ENCODE data around the gene NUSAP1. TPM values are rescaled to one million over a fixed set of nuclear protein-coding genes. Genes with fewer than 3 reads are reported as not detected.

NUSAP1 gene
- total RNA-seq, 4 donors from 2014 or later: 11.1 to 19.0 (median 15.9) TPM

GRCh38 chr15:41323611-41324010, 9.1 kb upstream of the NUSAP1 start:
- H3K36me3 ChIP-seq: no peaks in the 10 kb centered on the region
- no peaks in the 10 kb centered on the region for H3K9me3 ChIP-seq
- no peaks in the 10 kb centered on the region for H3K27me3 ChIP-seq
- DNase-seq (ENCODE audit: low spot score in 2 of 2): no peak
- no peak for TF ChIP-seq POLR2A (IDR thresholded peaks at IDR 0.05)
- no peak for TF ChIP-seq CTCF (IDR thresholded peaks at IDR 0.05)
- no peak for TF ChIP-seq EP300 (IDR thresholded peaks at IDR 0.05)
- no peak for TF ChIP-seq POLR2AphosphoS5 (IDR thresholded peaks at IDR 0.05)
- no peaks in the 10 kb centered on the region for H3K4me1 ChIP-seq
- WGBS: 100% methylated on average over 1 of the region's 1 CpG
- H3K27ac ChIP-seq: no peak overlapping the region
- no peak overlapping the region for H3K4me3 ChIP-seq

- Histone ChIP-seq H3K27me3 (no peaks in the 10 kb centered on the region), H3K36me3 (no peaks in the 10 kb centered on the region), H3K27ac (no peak overlapping the region), H3K4me1 (peaks cover 19% of the 10 kb centered on the region), H3K9me3 (no peaks in the 10 kb centered on the region), H3K4me3 (peak overlapping the region; percentile 90)
- no peak for DNase-seq (ENCODE audit: low spot score in 2 of 2)
- TF ChIP-seq POLR2A (IDR thresholded peaks at IDR 0.05) (no peak), CTCF (IDR thresholded peaks at IDR 0.05) (no peak), POLR2AphosphoS5 (IDR thresholded peaks at IDR 0.05) (no peak), EP300 (IDR thresholded peaks at IDR 0.05) (no peak)
- 70% methylated on average over 6 of the region's 6 CpGs for WGBS
These were observed 1.4 kb upstream of the NUSAP1 start for GRCh38 chr15:41331281-41331680.

- 4% methylated on average over 14 of the region's 14 CpGs for WGBS
- Histone ChIP-seq H3K4me1 (peaks cover 19% of the 10 kb centered on the region), H3K27me3 (no peaks in the 10 kb centered on the region), H3K4me3 (peak overlapping the region; percentile 90), H3K36me3 (no peaks in the 10 kb centered on the region), H3K9me3 (no peaks in the 10 kb centered on the region), H3K27ac (peak overlapping the region; percentile 69)
- no peak for DNase-seq (ENCODE audit: low spot score in 2 of 2)
- TF ChIP-seq EP300 (IDR thresholded peaks at IDR 0.05) (no peak), CTCF (IDR thresholded peaks at IDR 0.05) (peak; percentile 60 to 75), POLR2AphosphoS5 (IDR thresholded peaks at IDR 0.05) (no peak), POLR2A (IDR thresholded peaks at IDR 0.05) (no peak)
These were observed 868 bp upstream of the NUSAP1 start for GRCh38 chr15:41331833-41332193.

- peak in 1 of 2 donors; percentile 12 for DNase-seq (ENCODE audit: low spot score in 2 of 2)
- Histone ChIP-seq H3K9me3 (no peaks in the 10 kb centered on the region), H3K4me1 (peaks cover 23% of the 10 kb centered on the region), H3K27me3 (no peaks in the 10 kb centered on the region), H3K4me3 (peak overlapping the region; percentile 90), H3K27ac (peak overlapping the region; percentile 67), H3K36me3 (no peaks in the 10 kb centered on the region)
- TF ChIP-seq CTCF (IDR thresholded peaks at IDR 0.05): no peak
- TF ChIP-seq EP300 (IDR thresholded peaks at IDR 0.05): no peak
- TF ChIP-seq POLR2A (IDR thresholded peaks at IDR 0.05): no peak
- no peak for TF ChIP-seq POLR2AphosphoS5 (IDR thresholded peaks at IDR 0.05)
- WGBS: under 1% methylated on average over 24 of the region's 26 CpGs
These were observed 413 bp downstream of the NUSAP1 start for GRCh38 chr15:41333026-41333562.

- Histone ChIP-seq H3K36me3 (no peaks in the 10 kb centered on the region), H3K4me3 (peak overlapping the region; percentile 90), H3K4me1 (peaks cover 23% of the 10 kb centered on the region), H3K27ac (no peak overlapping the region), H3K9me3 (no peaks in the 10 kb centered on the region), H3K27me3 (no peaks in the 10 kb centered on the region)
- DNase-seq (ENCODE audit: low spot score in 2 of 2): peak in 1 of 2 donors; percentile 11
- 87% methylated on average over 12 of the region's 12 CpGs for WGBS
- TF ChIP-seq POLR2AphosphoS5 (IDR thresholded peaks at IDR 0.05) (no peak), POLR2A (IDR thresholded peaks at IDR 0.05) (no peak), CTCF (IDR thresholded peaks at IDR 0.05) (no peak), EP300 (IDR thresholded peaks at IDR 0.05) (no peak)
These were observed 1.8 kb downstream of the NUSAP1 start for GRCh38 chr15:41334293-41335120.
